ENCODE measurements around the gene DCHS2.
"Not testable (repeated sequence)": the region's sequence is repeated elsewhere in the genome, so short reads cannot be mapped to it uniquely, and the experiment has no call there.

DCHS2 gene

DNA sequence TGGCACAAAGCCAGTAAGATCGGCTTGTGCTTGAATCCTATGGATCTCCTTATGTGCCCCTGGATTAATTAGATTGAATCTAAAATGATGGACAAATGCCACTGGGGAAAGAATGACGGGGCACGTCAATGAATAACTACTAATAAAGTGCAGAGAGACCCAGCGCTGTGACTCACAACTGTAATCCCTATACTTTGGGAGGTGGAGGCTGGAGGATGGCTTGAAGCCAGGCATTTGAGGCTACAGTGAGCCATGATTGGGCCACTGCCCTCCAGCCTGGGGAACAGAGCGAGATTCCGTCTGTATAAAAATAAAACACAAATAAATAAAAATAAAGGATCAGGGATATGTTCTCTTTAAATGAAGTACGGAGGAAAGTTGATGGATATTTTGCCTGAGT is 179.4 kb downstream of the DCHS2 start:
- DNase-seq, result no peak

DNA sequence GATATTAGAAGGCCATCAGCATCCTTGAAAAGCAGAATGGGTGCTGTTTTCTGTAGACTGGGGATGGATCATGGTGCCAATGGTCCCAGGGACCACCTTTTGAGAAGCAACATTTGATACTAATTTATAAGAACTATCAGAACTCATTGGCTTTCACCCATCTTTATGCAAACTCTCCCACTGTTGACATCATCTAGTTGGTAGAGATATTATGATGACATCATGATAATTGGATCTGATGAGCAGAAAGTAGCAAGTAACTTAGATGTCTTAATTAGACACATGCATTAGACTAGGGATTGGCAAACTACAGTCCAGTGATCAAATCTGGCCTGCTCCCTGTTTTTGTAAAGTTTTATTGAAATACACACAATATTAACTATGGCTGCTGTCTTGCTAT is 181.0 kb downstream of the DCHS2 start:
- no peak for DNase-seq

- no peak for DNase-seq
Observed at GRCh38 chr4:154308207-154308606, 183.4 kb downstream of the DCHS2 start.

DNA sequence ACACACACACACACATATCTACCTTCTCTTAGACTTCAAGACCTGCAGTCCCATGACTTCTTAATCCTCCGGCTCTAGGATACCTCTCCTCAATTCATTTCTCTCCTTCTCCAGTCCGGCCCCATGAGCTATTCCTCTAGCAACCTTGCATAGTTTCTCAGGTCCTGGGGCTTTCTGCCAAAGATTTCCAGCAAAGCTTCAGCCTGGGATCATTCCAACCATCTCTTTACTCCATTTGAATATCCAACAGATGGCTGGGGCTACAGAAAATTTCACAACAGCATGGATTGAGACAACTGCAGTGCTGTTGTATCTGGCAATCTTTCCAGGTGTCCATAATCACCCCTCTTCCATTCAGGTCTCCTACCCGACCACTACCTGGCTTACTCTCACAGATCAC is 184.1 kb downstream of the DCHS2 start:
- DNase-seq, result no peak

GRCh38 chr4:154305616-154306015 is 186.0 kb downstream of the DCHS2 start:
- DNase-seq, result no peak

DNA sequence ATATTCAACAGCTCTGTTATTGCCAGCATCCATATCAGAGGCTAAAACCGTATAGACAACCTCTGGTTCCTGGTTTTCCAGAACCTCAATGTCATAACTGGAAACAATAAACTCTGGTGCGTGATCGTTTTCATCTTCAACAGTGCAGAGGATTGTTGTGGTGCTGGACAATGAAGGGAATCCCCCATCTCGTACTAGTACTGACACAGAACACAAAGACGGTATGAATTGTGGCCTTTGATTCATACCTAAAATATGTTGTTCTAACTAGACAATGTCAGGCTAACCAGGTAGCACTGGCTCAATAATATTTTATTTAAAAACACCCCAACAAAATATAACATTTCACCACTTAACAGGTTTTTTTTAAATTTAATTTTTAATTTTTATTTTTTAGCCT is 186.9 kb downstream of the DCHS2 start:
- no peak for DNase-seq

DNA sequence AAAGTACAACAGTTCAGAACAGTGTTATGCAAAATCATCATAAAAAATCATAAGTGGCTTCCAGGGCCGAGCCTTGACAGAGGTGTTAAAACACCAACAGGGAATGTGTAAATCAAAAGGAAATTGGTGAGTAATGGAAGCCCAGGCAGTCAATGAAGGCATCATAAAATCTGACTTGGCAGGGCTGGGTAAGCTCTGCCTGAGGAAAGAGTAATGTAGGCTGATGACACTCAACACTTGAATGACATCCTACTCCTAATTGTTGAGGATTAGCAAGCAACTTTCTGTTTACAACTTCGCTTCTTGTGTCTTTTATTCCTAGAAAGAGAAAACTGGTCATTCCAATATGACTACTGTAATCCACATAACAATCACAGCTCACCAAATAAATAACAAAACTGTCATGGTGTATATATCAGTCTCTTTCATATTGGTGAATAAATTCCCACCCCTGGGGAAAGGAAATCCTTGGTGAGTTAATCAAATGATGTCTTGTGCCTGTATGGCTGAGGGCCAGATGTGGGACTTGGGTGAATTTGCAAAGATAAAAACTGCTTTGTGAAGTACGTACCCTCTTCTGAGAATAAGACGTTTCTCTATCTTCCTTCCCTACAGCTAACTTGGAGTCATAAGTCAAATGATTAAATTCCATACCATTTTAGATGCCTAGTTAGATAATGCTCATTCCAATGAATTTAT is 196.8 kb downstream of the DCHS2 start:
- no peak for DNase-seq

GRCh38 chr4:154293427-154293826 is 198.2 kb downstream of the DCHS2 start:
- DNase-seq, result no peak

GRCh38 chr4:154292589-154292988 is 199.0 kb downstream of the DCHS2 start:
- DNase-seq, result no peak

GRCh38 chr4:154277172-154277571 is 214.4 kb downstream of the DCHS2 start:
- DNase-seq, result no peak

GRCh38 chr4:154276496-154276895 is 215.1 kb downstream of the DCHS2 start:
- no peak for DNase-seq

- DNase-seq, result no peak
Observed at GRCh38 chr4:154254999-154255398, 236.6 kb downstream of the DCHS2 start.

GRCh38 chr4:154234576-154234975 is 257.0 kb downstream of the DCHS2 start:
- DNase-seq, result no peak

GRCh38 chr4:154231806-154232478 is 259.7 kb downstream of the DCHS2 start:
- no peak for DNase-seq

DNA sequence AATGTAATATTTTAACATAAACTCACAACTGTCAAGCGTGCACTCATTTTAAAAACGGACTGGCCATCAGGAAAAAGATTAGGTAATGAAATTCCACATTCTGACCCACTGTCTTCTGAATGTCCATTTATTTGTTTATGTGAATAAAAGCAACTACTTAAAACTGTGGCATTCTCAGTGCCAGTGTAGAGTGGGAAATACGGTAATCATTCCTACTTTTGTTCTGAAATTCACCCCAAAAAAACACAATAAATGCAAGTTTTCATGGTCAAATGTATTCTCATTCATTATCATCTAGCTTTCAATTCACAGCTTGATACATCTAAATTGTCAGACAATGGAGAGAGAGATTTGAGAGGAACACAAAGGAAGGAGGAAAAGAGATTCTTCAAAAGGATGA is 260.9 kb downstream of the DCHS2 start:
- no peak for DNase-seq

GRCh38 chr4:154230091-154230490 is 261.5 kb downstream of the DCHS2 start:
- no peak for DNase-seq

DNA sequence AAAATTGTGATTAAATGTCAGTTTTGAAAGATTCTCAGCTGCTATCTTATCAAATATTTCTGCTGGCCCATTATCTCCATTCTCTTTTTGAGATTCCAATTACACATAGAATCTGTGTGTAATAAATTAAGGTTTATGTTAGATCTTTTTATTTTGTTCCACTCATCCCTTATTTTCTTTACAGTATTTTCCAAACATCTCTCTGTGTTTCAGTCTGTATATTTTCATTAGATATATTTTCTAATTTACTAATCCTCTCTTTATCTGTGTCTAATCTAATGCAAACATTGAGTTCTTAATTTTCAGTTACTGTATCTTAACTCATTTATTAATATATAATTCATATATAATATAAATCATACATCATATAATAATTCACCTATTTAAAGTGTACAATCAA is 268.7 kb downstream of the DCHS2 start:
- DNase-seq, result no peak

DNA sequence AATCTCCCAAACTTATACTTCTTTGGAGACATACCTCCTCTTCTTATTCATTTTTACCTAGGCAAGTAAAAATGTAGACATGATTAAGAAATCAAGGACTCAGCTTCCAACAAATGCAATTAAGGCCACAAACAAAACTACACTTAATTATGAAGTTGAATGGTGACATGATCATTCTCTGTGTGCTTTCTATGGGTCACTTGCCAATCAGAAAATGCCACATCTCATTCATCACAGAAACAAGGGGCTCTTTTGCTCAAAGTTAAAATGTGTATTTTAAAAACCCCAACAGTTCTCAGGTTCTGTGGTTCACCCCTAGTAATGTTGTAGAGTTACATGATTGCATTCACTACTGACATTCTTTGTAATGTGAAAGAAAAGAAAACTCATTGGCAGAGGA is 273.5 kb downstream of the DCHS2 start:
- DNase-seq, result no peak

- not testable (repeated sequence) for DNase-seq
Observed at GRCh38 chr4:154217384-154217783, 274.2 kb downstream of the DCHS2 start.

DNA sequence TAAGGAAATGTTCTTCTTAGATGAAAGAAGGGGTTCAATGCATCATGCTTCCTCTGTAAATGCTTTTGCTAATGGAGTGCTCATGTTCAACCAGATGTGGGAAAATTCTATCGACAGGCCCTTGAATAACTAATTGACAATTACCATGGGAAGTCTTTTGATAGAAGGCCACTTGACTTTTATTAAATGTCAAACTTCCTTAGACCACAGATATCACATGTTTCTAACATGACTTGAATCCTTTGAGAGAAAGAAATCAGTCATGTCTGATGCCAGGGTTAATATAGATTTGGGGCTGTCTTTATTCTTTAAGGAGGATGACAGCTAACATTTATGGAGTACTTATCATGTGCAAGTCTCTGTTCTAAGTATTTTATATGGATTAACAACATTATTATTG is 280.1 kb downstream of the DCHS2 start:
- DNase-seq, result no peak

- peak; percentile 0 for DNase-seq
Observed at GRCh38 chr4:154208424-154208823, 283.2 kb downstream of the DCHS2 start.

DNA sequence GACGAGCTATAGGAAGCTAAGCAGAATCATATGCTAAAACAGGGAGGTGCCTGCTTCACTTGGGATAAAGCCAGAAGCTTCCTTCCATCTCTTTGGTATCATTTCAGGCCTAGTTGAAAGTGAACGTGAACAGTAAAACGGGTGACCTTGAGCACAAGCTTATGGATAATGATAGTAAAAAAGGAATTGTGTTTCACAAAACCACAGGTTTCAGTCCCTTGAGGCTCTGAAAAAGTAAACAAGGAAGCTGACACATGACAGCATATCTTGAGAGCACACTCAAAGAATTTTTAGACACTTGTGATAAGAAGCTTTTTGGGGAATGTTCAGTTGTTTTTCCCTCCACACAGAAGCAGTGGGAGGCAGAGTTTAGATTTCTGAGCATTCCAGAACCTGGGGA is 286.1 kb downstream of the DCHS2 start:
- no peak for DNase-seq

- DNase-seq, result no peak
Observed at GRCh38 chr4:154194649-154195048, 296.9 kb downstream of the DCHS2 start.

- DNase-seq, result no peak
Observed at GRCh38 chr4:154192585-154192984, 299.0 kb downstream of the DCHS2 start.

DNA sequence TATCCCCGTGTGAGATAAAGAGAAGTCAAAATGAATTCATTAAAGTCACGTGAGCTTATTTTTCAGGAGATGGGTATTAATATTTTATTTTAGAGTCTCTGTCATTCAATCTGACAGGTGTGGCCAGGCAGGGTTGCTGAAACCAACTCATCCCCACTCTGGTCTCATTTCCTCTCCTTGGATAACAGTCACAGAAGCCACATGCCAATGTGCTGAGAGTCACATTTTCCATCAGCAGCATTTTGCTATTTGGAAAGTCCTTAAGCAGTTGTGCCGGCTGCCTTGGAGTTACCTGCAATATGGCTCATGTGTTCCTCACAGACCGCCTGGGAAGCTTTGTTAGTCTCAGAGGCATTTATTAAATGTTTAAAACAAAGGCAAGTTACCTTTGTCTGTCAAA is 302.3 kb downstream of the DCHS2 start:
- peak; percentile 7 for DNase-seq
